GM23338 (cell line): ENCODE results near the gene RPL37A. TPM values are rescaled to one million over a fixed set of nuclear protein-coding genes. Genes with fewer than 3 reads are reported as not detected.

ENCODE experiments used
- EZH2 ChIP-seq: fragments of 200-600 bp; sonication (generic); IDR thresholded peaks from one replicate; pipeline ENCODE4 v1.8.0; 2017; ENCODE audit warnings: antibody characterized with exemption, mild to moderate bottlenecking, low read depth; ENCODE audit not compliant: unreplicated experiment
- NANOG ChIP-seq: IDR thresholded peaks from 2 replicates; pipeline ENCODE4 v1.6.1; 2016; ENCODE audit warnings: antibody characterized with exemption, borderline replicate concordance
- ZNF331 ChIP-seq: fragments of 250-450 bp; sonication (Bioruptor Pico); IDR thresholded peaks from 2 replicates; pipeline ENCODE4 v1.5.0; 2020; ENCODE audit warnings: low read depth, mild to moderate bottlenecking, moderate library complexity
- polyA plus RNA-seq: library from polyadenylated mRNA; unstranded; fragments of >200 nt; fragmentation: Nextera tagmentation; extraction: Ambion mirVana; gene quantifications from 2 replicates; pipeline ENCODE4 v1.2.1, GENCODE V29; 2016
- total RNA-seq: library from RNA; depleted of rRNA; stranded (reverse); fragments of >200 nt; shearing (Covaris generic); gene quantifications from 2 replicates; pipeline ENCODE4 v1.2.3, GENCODE V29; 2014
- TF ChIP-seq, protein P1 (sequence below): fragments of 250-450 bp; sonication (Bioruptor Pico); IDR thresholded peaks from 2 replicates; pipeline ENCODE4 v1.5.0; 2020; ENCODE audit warnings: mild to moderate bottlenecking, moderate library complexity
- TF ChIP-seq, protein P2 (sequence below), 2 experiments: fragments of 200-600 bp in 1 of 2; sonication (generic) in 1 of 2; conservative IDR thresholded peaks; 2 replicates each; pipeline versions ENCODE4 v1.5.1 to v1.6.1; 2016 to 2017; ENCODE audit warnings: antibody characterized with exemption in 2 of 2, low read depth in 2 of 2, mild to moderate bottlenecking in 2 of 2, moderate library complexity in 1 of 2
- TF ChIP-seq, protein P3 (sequence below): IDR thresholded peaks from 2 replicates; pipeline ENCODE4 v1.6.1; 2016; ENCODE audit warnings: antibody characterized with exemption

Gene RPL37A
- total and polyA plus RNA-seq, 2 experiments from 2014 or later: 1,118 to 5,036 TPM

DNA sequence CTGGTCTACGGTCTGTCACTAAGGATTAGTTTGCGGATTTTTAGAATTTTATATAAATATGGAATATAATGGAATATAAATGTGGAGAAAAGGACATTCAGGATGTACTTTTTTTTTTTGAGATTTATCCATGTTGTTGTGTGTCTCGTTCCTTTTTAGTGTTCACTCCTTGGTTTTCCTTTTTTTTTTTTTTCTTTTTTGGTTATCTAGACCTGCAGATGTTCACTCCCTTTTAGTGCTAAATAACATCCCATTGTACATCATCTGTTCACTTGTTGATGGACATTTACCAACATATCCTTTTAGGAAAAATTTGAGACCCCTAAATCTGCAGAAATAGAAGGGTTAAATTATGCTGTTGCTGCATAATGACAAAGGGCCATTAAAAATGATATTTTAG is 25.5 kb upstream of the RPL37A start (continued):
- TF ChIP-seq, protein P1, sequence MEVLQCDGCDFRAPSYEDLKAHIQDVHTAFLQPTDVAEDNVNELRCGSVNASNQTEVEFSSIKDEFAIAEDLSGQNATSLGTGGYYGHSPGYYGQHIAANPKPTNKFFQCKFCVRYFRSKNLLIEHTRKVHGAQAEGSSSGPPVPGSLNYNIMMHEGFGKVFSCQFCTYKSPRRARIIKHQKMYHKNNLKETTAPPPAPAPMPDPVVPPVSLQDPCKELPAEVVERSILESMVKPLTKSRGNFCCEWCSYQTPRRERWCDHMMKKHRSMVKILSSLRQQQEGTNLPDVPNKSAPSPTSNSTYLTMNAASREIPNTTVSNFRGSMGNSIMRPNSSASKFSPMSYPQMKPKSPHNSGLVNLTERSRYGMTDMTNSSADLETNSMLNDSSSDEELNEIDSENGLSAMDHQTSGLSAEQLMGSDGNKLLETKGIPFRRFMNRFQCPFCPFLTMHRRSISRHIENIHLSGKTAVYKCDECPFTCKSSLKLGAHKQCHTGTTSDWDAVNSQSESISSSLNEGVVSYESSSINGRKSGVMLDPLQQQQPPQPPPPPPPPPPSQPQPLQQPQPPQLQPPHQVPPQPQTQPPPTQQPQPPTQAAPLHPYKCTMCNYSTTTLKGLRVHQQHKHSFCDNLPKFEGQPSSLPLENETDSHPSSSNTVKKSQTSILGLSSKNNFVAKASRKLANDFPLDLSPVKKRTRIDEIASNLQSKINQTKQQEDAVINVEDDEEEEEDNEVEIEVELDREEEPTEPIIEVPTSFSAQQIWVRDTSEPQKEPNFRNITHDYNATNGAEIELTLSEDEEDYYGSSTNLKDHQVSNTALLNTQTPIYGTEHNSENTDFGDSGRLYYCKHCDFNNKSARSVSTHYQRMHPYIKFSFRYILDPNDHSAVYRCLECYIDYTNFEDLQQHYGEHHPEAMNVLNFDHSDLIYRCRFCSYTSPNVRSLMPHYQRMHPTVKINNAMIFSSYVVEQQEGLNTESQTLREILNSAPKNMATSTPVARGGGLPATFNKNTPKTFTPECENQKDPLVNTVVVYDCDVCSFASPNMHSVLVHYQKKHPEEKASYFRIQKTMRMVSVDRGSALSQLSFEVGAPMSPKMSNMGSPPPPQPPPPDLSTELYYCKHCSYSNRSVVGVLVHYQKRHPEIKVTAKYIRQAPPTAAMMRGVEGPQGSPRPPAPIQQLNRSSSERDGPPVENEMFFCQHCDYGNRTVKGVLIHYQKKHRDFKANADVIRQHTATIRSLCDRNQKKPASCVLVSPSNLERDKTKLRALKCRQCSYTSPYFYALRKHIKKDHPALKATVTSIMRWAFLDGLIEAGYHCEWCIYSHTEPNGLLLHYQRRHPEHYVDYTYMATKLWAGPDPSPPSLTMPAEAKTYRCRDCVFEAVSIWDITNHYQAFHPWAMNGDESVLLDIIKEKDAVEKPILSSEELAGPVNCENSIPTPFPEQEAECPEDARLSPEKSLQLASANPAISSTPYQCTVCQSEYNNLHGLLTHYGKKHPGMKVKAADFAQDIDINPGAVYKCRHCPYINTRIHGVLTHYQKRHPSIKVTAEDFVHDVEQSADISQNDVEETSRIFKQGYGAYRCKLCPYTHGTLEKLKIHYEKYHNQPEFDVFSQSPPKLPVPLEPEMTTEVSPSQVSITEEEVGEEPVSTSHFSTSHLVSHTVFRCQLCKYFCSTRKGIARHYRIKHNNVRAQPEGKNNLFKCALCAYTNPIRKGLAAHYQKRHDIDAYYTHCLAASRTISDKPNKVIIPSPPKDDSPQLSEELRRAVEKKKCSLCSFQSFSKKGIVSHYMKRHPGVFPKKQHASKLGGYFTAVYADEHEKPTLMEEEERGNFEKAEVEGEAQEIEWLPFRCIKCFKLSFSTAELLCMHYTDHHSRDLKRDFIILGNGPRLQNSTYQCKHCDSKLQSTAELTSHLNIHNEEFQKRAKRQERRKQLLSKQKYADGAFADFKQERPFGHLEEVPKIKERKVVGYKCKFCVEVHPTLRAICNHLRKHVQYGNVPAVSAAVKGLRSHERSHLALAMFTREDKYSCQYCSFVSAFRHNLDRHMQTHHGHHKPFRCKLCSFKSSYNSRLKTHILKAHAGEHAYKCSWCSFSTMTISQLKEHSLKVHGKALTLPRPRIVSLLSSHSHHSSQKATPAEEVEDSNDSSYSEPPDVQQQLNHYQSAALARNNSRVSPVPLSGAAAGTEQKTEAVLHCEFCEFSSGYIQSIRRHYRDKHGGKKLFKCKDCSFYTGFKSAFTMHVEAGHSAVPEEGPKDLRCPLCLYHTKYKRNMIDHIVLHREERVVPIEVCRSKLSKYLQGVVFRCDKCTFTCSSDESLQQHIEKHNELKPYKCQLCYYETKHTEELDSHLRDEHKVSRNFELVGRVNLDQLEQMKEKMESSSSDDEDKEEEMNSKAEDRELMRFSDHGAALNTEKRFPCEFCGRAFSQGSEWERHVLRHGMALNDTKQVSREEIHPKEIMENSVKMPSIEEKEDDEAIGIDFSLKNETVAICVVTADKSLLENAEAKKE (CRISPR knock-in tag): no peak
- TF ChIP-seq NANOG: no peak
- TF ChIP-seq, protein P2, sequence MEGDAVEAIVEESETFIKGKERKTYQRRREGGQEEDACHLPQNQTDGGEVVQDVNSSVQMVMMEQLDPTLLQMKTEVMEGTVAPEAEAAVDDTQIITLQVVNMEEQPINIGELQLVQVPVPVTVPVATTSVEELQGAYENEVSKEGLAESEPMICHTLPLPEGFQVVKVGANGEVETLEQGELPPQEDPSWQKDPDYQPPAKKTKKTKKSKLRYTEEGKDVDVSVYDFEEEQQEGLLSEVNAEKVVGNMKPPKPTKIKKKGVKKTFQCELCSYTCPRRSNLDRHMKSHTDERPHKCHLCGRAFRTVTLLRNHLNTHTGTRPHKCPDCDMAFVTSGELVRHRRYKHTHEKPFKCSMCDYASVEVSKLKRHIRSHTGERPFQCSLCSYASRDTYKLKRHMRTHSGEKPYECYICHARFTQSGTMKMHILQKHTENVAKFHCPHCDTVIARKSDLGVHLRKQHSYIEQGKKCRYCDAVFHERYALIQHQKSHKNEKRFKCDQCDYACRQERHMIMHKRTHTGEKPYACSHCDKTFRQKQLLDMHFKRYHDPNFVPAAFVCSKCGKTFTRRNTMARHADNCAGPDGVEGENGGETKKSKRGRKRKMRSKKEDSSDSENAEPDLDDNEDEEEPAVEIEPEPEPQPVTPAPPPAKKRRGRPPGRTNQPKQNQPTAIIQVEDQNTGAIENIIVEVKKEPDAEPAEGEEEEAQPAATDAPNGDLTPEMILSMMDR (conservative IDR thresholded peaks at IDR 0.05; ENCODE audit: low read depth in 2 of 2): no peak
- no peak for TF ChIP-seq EZH2
- TF ChIP-seq, protein P3, sequence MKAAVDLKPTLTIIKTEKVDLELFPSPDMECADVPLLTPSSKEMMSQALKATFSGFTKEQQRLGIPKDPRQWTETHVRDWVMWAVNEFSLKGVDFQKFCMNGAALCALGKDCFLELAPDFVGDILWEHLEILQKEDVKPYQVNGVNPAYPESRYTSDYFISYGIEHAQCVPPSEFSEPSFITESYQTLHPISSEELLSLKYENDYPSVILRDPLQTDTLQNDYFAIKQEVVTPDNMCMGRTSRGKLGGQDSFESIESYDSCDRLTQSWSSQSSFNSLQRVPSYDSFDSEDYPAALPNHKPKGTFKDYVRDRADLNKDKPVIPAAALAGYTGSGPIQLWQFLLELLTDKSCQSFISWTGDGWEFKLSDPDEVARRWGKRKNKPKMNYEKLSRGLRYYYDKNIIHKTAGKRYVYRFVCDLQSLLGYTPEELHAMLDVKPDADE: no peak
- no peak for TF ChIP-seq ZNF331
